ENCODE data around the gene LENG8. TPM values are rescaled to one million over a fixed set of nuclear protein-coding genes. Genes with fewer than 3 reads are reported as not detected.

The LENG8 gene
- total and polyA plus RNA-seq, 2 experiments from 2014 or later = 42.1 to 74.3 TPM

DNA sequence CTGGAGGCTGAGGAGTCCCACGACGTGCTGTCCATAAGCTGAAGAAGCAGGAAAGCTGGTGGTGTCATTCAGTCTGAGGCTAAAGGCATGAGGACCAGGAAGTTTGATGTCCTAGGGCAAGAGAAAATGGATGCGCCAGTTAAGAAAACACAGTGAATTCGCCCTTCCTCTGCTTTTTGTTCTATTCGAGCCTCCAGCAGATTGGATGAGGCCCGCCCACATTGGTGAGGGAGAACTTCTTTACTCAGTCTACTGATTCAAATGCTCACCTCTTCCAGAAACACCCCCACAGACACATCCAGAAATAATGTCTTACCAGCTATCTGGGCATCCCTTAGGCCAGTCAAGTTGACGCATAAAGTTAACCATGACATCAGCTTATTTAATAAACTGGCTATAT lies 41.2 kb upstream of the LENG8 start:
- Histone ChIP-seq H3K9me2 (ENCODE audit: insufficient read depth) (no peaks in the 10 kb centered on the region), H3K79me2 (replicated peaks; ENCODE audit: insufficient read depth) (no peaks in the 10 kb centered on the region), H3K27me3 (ENCODE audit: insufficient read depth) (no peaks in the 10 kb centered on the region), H3K27ac (ENCODE audit: low read depth) (no peak overlapping the region), H3K36me3 (ENCODE audit: insufficient read depth) (no peaks in the 10 kb centered on the region), H4K20me1 (replicated peaks; ENCODE audit: insufficient read depth) (no peaks in the 10 kb centered on the region), H2AFZ (no peak overlapping the region), H3K4me1 (ENCODE audit: insufficient read depth) (no peaks in the 10 kb centered on the region), H3K4me2 (no peak overlapping the region), H3F3A (replicated peaks; ENCODE audit: low read depth) (no peaks in the 10 kb centered on the region), H3K4me3 (no peak overlapping the region)
- H3K4me1 Mint-ChIP-seq = peaks cover 8% of the 10 kb centered on the region; the same call in 2 of the 3 replicates
- H3K36me3 Mint-ChIP-seq (ENCODE audit: low read depth) = peaks cover 9% of the 10 kb centered on the region
- TF ChIP-seq ETS1 (IDR thresholded peaks at IDR 0.05) (no peak), EZH2phosphoT487 (IDR thresholded peaks at IDR 0.05; ENCODE audit: unreplicated experiment) (no peak)
- peaks cover 18% of the 10 kb centered on the region for H3K27me3 Mint-ChIP-seq (ENCODE audit: insufficient read depth, low read depth, poor library complexity)
- no peak overlapping the region for H3K27ac Mint-ChIP-seq
- peaks cover 25% of the 10 kb centered on the region for H3K9me3 Mint-ChIP-seq
- H3K4me3 Mint-ChIP-seq = no peak overlapping the region
- no peak for DNase-seq (ENCODE audit: low spot score)
- ATAC-seq = no peak

DNA sequence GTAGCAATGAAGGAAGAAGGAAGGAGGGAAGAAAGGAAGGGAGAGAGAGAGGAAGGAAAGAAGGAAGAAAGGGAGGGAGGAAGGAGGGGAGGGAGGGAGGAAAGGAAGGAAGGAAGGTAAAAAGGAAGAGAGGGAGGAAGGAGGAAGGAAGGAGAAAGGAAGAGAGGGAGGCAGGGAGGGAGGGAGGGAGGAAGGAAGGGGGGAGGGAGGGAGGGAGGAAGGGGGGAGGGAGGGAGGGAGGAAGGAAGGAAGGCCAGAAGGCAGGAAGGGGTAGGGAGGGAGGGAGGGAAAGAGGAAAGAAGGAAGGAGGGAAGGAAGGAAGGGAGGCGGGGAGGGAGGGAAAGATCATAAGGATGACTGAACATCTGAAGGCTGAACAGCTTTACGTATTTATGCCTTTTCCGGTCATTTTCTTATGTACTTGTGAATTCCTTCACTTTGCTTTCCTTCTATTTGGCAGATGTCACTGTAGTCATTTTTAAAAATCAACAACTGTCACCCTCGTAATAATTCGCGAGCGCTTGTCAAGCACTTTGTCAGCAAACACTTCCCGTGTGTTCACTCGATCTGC lies 40.5 kb upstream of the LENG8 start:
- H3K9me3 Mint-ChIP-seq = peaks cover 30% of the 10 kb centered on the region
- DNase-seq (ENCODE audit: low spot score) (no peak), ATAC-seq (no peak)
- no peaks in the 10 kb centered on the region for H3K27me3 ChIP-seq (ENCODE audit: insufficient read depth)
- H3F3A ChIP-seq (replicated peaks; ENCODE audit: low read depth) = no peaks in the 10 kb centered on the region
- no peaks in the 10 kb centered on the region for H3K4me1 ChIP-seq (ENCODE audit: insufficient read depth)
- H3K27ac ChIP-seq (ENCODE audit: low read depth) = no peak overlapping the region
- no peak overlapping the region for H2AFZ ChIP-seq
- no peak overlapping the region; the same call in 2 of the 3 replicates for H3K4me3 Mint-ChIP-seq
- H3K4me3 ChIP-seq = no peak overlapping the region
- H3K36me3 Mint-ChIP-seq (ENCODE audit: low read depth) = peaks cover 13% of the 10 kb centered on the region
- H3K27ac Mint-ChIP-seq = no peak overlapping the region
- no peak overlapping the region for H3K4me2 ChIP-seq
- H3K9me2 ChIP-seq (ENCODE audit: insufficient read depth) = no peaks in the 10 kb centered on the region
- H3K4me1 Mint-ChIP-seq = peaks cover 4% of the 10 kb centered on the region; the same call in 2 of the 3 replicates
- no peaks in the 10 kb centered on the region for H3K36me3 ChIP-seq (ENCODE audit: insufficient read depth)
- peaks cover 24% of the 10 kb centered on the region for H3K27me3 Mint-ChIP-seq (ENCODE audit: insufficient read depth, low read depth, poor library complexity)
- H3K79me2 ChIP-seq (replicated peaks; ENCODE audit: insufficient read depth) = no peaks in the 10 kb centered on the region
- no peaks in the 10 kb centered on the region for H4K20me1 ChIP-seq (replicated peaks; ENCODE audit: insufficient read depth)
- TF ChIP-seq ZNF114 (CRISPR knock-in tag; IDR thresholded peaks at IDR 0.05) (no peak), ZNF331 (CRISPR knock-in tag; IDR thresholded peaks at IDR 0.05; ENCODE audit: low read depth) (no peak), EZH2phosphoT487 (IDR thresholded peaks at IDR 0.05; ENCODE audit: unreplicated experiment) (no peak), POLR2AphosphoS5 (IDR thresholded peaks at IDR 0.05; ENCODE audit: low read depth) (no peak), STAT1 (IDR thresholded peaks at IDR 0.05; ENCODE audit: unreplicated experiment) (no peak), JUNB (IDR thresholded peaks at IDR 0.05; ENCODE audit: unreplicated experiment) (no peak), CTCF (conservative IDR thresholded peaks at IDR 0.05; ENCODE audit: low read depth in 2 of 2) (no peak), NANOG (IDR thresholded peaks at IDR 0.05; ENCODE audit: borderline replicate concordance) (no peak), CREB1 (CRISPR knock-in tag; IDR thresholded peaks at IDR 0.05; ENCODE audit: low read depth) (no peak), ETS1 (IDR thresholded peaks at IDR 0.05) (no peak), EZH2 (IDR thresholded peaks at IDR 0.05; ENCODE audit: low read depth, unreplicated experiment) (no peak)
- TF ChIP-seq, protein P1, sequence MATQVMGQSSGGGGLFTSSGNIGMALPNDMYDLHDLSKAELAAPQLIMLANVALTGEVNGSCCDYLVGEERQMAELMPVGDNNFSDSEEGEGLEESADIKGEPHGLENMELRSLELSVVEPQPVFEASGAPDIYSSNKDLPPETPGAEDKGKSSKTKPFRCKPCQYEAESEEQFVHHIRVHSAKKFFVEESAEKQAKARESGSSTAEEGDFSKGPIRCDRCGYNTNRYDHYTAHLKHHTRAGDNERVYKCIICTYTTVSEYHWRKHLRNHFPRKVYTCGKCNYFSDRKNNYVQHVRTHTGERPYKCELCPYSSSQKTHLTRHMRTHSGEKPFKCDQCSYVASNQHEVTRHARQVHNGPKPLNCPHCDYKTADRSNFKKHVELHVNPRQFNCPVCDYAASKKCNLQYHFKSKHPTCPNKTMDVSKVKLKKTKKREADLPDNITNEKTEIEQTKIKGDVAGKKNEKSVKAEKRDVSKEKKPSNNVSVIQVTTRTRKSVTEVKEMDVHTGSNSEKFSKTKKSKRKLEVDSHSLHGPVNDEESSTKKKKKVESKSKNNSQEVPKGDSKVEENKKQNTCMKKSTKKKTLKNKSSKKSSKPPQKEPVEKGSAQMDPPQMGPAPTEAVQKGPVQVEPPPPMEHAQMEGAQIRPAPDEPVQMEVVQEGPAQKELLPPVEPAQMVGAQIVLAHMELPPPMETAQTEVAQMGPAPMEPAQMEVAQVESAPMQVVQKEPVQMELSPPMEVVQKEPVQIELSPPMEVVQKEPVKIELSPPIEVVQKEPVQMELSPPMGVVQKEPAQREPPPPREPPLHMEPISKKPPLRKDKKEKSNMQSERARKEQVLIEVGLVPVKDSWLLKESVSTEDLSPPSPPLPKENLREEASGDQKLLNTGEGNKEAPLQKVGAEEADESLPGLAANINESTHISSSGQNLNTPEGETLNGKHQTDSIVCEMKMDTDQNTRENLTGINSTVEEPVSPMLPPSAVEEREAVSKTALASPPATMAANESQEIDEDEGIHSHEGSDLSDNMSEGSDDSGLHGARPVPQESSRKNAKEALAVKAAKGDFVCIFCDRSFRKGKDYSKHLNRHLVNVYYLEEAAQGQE (IDR thresholded peaks at IDR 0.05; ENCODE audit: unreplicated experiment) = no peak

Data from GM23338 (cell line).